Motor neuron (in vitro differentiated cells): Measurements from ENCODE around the gene CKMT1A. TPM values are rescaled to one million over a fixed set of nuclear protein-coding genes. Genes with fewer than 3 reads are reported as not detected.
A peak's percentile ranks its signal among the peaks of the same experiment; 100 is the strongest.
"Not testable (repeated sequence)": the region's sequence is repeated elsewhere in the genome, so short reads cannot be mapped to it uniquely, and the experiment has no call there.

Experiments used
- ATAC-seq, 8 experiments: fragments of 200-7000 bp; cut with Tn5 transposase; replicated peaks in 6 of 8; 2 replicates each; pipeline ENCODE4 v1.8.0; 2021; ENCODE audit warnings: mild to moderate bottlenecking in 8 of 8, moderate library complexity in 8 of 8
- H3K27ac ChIP-seq, 2 donors: fragments of 250-450 bp; sonication (Bioruptor Pico); 2 replicates each; pipeline ENCODE4 v1.9.0; 2021; ENCODE audit warnings: antibody characterized with exemption in 2 of 2, mild to moderate bottlenecking in 2 of 2, moderate library complexity in 1 of 2
- H3K4me1 ChIP-seq, 2 donors: fragments of 250-450 bp; sonication (Bioruptor Pico); replicated peaks in 1 of 2; 2 replicates each; pipeline ENCODE4 v1.6.1; 2021; ENCODE audit warnings: antibody characterized with exemption in 2 of 2, mild to moderate bottlenecking in 2 of 2, moderate library complexity in 1 of 2
- H3K4me3 ChIP-seq, 5 donors: fragments of 250-450 bp; sonication (Bioruptor Pico); 2 replicates each; pipeline ENCODE4 v1.9.0; 2021; ENCODE audit warnings: antibody characterized with exemption in 5 of 5, mild to moderate bottlenecking in 5 of 5, moderate library complexity in 4 of 5
- WGBS, 10 experiments: fragments of 450-650 bp; shearing (Covaris generic); methylation state at CpG; one replicate each; pipeline ENCODE4 v1.0.0; 2022; 5-methylcytosine and 5-hydroxymethylcytosine counted together
- in situ Hi-C, 9 experiments: fragments of 400-800 bp; cut with MboI; loops; one replicate each; pipeline ENCODE4 v1.15.0; 2021; ENCODE audit warnings: low sequenced_read_pairs in 9 of 9, low pct_unique_long_range_greater_than_20kb in 2 of 9; ENCODE audit not compliant: unreplicated experiment in 9 of 9
- total RNA-seq, 8 experiments: library from RNA; unstranded; fragments of 300-600 nt; gene quantifications; 2 replicates each; pipeline versions ENCODE4 v1.2.3 to v1.2.4, GENCODE V29; 2022

Gene CKMT1A
- 10 to 100 TPM in 1 of 8 experiments, 1 to 10 TPM in 6, under 1 TPM in 1; 0.87 to 10.0 (median 7.0) TPM for total RNA-seq

- WGBS, 10 experiments = no CpG with 5 or more reads among the region's 43 CpGs
- H3K4me1 ChIP-seq, H3K27ac ChIP-seq, H3K4me3 ChIP-seq, in situ Hi-C loops: not testable (repeated sequence)
- peak; percentile 48 to 80 (median 72) for ATAC-seq
Measured at GRCh38 chr15:43693148-43694022, at the start of gene CKMT1A. CKMT1A (plus strand) TSS chr15:43693859; CDS start chr15:43694051, 192 bp downstream.

GRCh38 chr15:43648649-43649429, 44.8 kb upstream of the CKMT1A start, which contains the start of gene CATSPER2:
CATSPER2 (minus strand) TSS chr15:43648844; CDS start chr15:43648061, 783 bp downstream.
- H3K4me1 ChIP-seq = no peaks in the 10 kb centered on the region
- no peak within 1 kb of the TSS for H3K27ac ChIP-seq
- 100% methylated on average over 1 of the region's 85 CpGs; no CpG with 5 or more reads in 9 of the 10 experiments for WGBS, 10 experiments
- ATAC-seq = peak in 2 of 8 experiments; percentile 37 to 43
- in situ Hi-C loops = no loop called here
- H3K4me3 ChIP-seq = no peak within 1 kb of the TSS

GRCh38 chr15:43649430-43649926, 44.2 kb upstream of the CKMT1A start:
- H3K4me3 ChIP-seq, H3K27ac ChIP-seq, in situ Hi-C loops, ATAC-seq, H3K4me1 ChIP-seq: not testable (repeated sequence)
- WGBS, 10 experiments = 90 to 96% (median 94%) methylated on average over 4 to 7 of the region's 16 CpGs; no CpG with 5 or more reads in 7 of the 10 experiments

- in situ Hi-C loops, H3K4me3 ChIP-seq: not testable (repeated sequence)
- WGBS, 10 experiments = no CpG with 5 or more reads among the region's 10 CpGs
Measured at GRCh38 chr15:43659727-43660126, 33.9 kb upstream of the CKMT1A start.

GRCh38 chr15:43662293-43662692, 31.4 kb upstream of the CKMT1A start:
- no CpG with 5 or more reads among the region's 2 CpGs for WGBS, 10 experiments
- H3K27ac ChIP-seq, H3K4me3 ChIP-seq, in situ Hi-C loops, ATAC-seq, H3K4me1 ChIP-seq: not testable (repeated sequence)

More at GRCh38 chr15:43659727-43660126, 33.9 kb upstream of the CKMT1A start:
- not testable (repeated sequence) for ATAC-seq, H3K27ac ChIP-seq, H3K4me1 ChIP-seq

GRCh38 chr15:43663333-43663732, 30.3 kb upstream of the CKMT1A start:
- peak in 1 of 8 experiments; percentile 19 for ATAC-seq
- no CpG with 5 or more reads among the region's 8 CpGs for WGBS, 10 experiments
- H3K4me1 ChIP-seq, H3K27ac ChIP-seq, in situ Hi-C loops, H3K4me3 ChIP-seq: not testable (repeated sequence)

GRCh38 chr15:43666177-43666576, 27.5 kb upstream of the CKMT1A start:
- ATAC-seq, H3K4me3 ChIP-seq, in situ Hi-C loops, H3K27ac ChIP-seq, H3K4me1 ChIP-seq: not testable (repeated sequence)
- WGBS, 10 experiments = no CpG with 5 or more reads among the region's 1 CpG

- H3K27ac ChIP-seq, H3K4me3 ChIP-seq, ATAC-seq, H3K4me1 ChIP-seq, in situ Hi-C loops: not testable (repeated sequence)
- no CpG with 5 or more reads among the region's 1 CpG for WGBS, 10 experiments
Measured at GRCh38 chr15:43674175-43674574, 19.5 kb upstream of the CKMT1A start.

- in situ Hi-C loops = not testable (repeated sequence)
Measured at GRCh38 chr15:43689604-43690301, 3.9 kb upstream of the CKMT1A start.

GRCh38 chr15:43692679-43693078, 980 bp upstream of the CKMT1A start:
- H3K4me1 ChIP-seq, H3K27ac ChIP-seq, in situ Hi-C loops, ATAC-seq, H3K4me3 ChIP-seq: not testable (repeated sequence)
- no CpG with 5 or more reads among the region's 7 CpGs for WGBS, 10 experiments

More at GRCh38 chr15:43689604-43690301, 3.9 kb upstream of the CKMT1A start:
- H3K27ac ChIP-seq, H3K4me1 ChIP-seq, H3K4me3 ChIP-seq: not testable (repeated sequence)
- ATAC-seq = peak; percentile 87 to 96 (median 89)
- no CpG with 5 or more reads among the region's 54 CpGs for WGBS, 10 experiments

GRCh38 chr15:43702174-43702573, 8.5 kb downstream of the CKMT1A start:
- no peak overlapping the region for H3K4me3 ChIP-seq
- no peak overlapping the region for H3K27ac ChIP-seq
- WGBS, 10 experiments = 17 to 100% (median 85%) methylated on average over 2 to 7 of the region's 7 CpGs
- no peak for ATAC-seq
- in situ Hi-C loops = no loop called here
- H3K4me1 ChIP-seq = no peaks in the 10 kb centered on the region

- no peaks in the 10 kb centered on the region for H3K4me1 ChIP-seq
- 16 to 73% (median 43%) methylated on average over 1 to 6 of the region's 8 CpGs; no CpG with 5 or more reads in 4 of the 10 experiments for WGBS, 10 experiments
- H3K4me3 ChIP-seq = no peak overlapping the region
- no peak overlapping the region for H3K27ac ChIP-seq
- no peak for ATAC-seq
- in situ Hi-C loops = no loop called here
Measured at GRCh38 chr15:43702701-43703424, 9.2 kb downstream of the CKMT1A start.
